Peyer's patch (tissue), 4 donors: ENCODE measurements around the gene DENND2D.

Source experiments
- CTCF ChIP-seq, 6 experiments: fragments of 450-650 bp in 4 of 6; fragments of 200-600 bp in 2 of 6; sonication (generic) in 1 of 6; IDR thresholded peaks; one replicate each; pipeline ENCODE4 v1.5.1; 2017 to 2019; ENCODE audit warnings: antibody characterized with exemption in 6 of 6, mild to moderate bottlenecking in 3 of 6, moderate library complexity in 1 of 6
- POLR2A ChIP-seq, 2 donors: fragments of 450-650 bp; IDR thresholded peaks; one replicate each; pipeline ENCODE4 v1.5.1; 2017; ENCODE audit warnings: antibody characterized with exemption in 2 of 2, mild to moderate bottlenecking in 2 of 2, moderate library complexity in 2 of 2

DNA sequence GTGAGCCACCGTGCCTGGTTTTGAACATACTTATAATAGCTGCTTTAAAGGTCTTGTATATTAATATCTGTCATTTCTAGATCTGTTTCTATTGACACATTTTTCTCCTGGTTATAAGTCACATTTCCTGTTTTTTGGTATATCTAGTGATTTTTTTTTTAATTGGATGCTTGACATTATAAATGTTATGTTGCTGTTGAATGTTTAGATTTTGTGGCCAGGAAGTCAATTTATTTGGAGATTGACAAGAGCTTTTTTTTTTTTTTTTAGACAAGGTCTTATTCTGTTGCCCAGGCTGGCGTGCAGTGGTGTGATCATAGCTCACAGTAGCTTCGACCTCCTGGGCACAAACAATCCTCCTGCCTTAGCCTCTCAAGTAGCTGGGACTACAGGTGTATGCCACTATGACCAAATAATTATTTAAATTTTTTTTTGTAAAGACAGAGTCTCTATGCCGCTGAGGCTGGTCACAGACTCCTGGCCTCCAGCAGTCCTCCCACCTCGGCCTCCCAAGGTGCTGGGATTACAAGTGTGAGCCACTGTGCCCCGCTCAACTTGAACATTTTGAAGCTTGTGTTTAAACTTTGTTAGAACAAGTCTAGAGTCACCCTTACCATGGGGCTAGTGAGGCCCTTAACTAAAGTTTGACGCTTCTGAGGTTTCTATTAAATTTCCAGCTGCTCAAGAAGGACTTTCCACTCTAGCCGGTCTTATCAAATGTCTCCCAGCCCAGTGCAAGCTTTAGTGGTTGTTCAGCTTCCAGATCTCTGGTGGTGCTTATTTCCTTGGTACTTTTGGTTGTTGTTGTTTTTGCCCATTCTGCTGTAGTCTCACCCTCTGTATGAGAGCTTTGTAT is 18.5 kb upstream of the DENND2D start:
- TF ChIP-seq POLR2A (IDR thresholded peaks at IDR 0.05) (no peak), CTCF (IDR thresholded peaks at IDR 0.05) (no peak)
